ENCODE results near the gene MYOCD. TPM values are rescaled to one million over a fixed set of nuclear protein-coding genes. Genes with fewer than 3 reads are reported as not detected.

MYOCD gene
- total RNA-seq, 1 donor from 2014 or later, result 0.04 TPM

- no peak overlapping the region for H3K4me2 ChIP-seq
- no peaks in the 10 kb centered on the region for H3K79me2 ChIP-seq (ENCODE audit: low read depth)
- Mint-ChIP-seq H3K4me3 (no peak overlapping the region), H3K36me3 (no peaks in the 10 kb centered on the region), H3K9me3 (peaks cover 12% of the 10 kb centered on the region), H3K27ac (no peak overlapping the region), H3K27me3 (ENCODE audit: insufficient read depth, low read depth) (no peaks in the 10 kb centered on the region), H3K4me1 (no peaks in the 10 kb centered on the region)
- no peak overlapping the region for H3K9ac ChIP-seq
- TF ChIP-seq, protein P1, sequence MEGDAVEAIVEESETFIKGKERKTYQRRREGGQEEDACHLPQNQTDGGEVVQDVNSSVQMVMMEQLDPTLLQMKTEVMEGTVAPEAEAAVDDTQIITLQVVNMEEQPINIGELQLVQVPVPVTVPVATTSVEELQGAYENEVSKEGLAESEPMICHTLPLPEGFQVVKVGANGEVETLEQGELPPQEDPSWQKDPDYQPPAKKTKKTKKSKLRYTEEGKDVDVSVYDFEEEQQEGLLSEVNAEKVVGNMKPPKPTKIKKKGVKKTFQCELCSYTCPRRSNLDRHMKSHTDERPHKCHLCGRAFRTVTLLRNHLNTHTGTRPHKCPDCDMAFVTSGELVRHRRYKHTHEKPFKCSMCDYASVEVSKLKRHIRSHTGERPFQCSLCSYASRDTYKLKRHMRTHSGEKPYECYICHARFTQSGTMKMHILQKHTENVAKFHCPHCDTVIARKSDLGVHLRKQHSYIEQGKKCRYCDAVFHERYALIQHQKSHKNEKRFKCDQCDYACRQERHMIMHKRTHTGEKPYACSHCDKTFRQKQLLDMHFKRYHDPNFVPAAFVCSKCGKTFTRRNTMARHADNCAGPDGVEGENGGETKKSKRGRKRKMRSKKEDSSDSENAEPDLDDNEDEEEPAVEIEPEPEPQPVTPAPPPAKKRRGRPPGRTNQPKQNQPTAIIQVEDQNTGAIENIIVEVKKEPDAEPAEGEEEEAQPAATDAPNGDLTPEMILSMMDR (IDR thresholded peaks at IDR 0.05), result no peak
- TF ChIP-seq EZH2phosphoT487 (IDR thresholded peaks at IDR 0.05), result no peak
- TF ChIP-seq EZH2 (IDR thresholded peaks at IDR 0.05), result no peak
- no peaks in the 10 kb centered on the region for H3K27me3 ChIP-seq
- no peak for DNase-seq (ENCODE audit: low spot score)
- H2AFZ ChIP-seq (replicated peaks), result no peak overlapping the region
- H3K9me3 ChIP-seq (ENCODE audit: low read depth), result no peaks in the 10 kb centered on the region
- no peaks in the 10 kb centered on the region for H3F3A ChIP-seq (ENCODE audit: low read depth)
- H3K4me1 ChIP-seq, result no peaks in the 10 kb centered on the region
- H3K36me3 ChIP-seq, result no peaks in the 10 kb centered on the region
- no peaks in the 10 kb centered on the region for H4K20me1 ChIP-seq (ENCODE audit: low read depth)
- H3K27ac ChIP-seq, result no peak overlapping the region
- H3K4me3 ChIP-seq, result no peak overlapping the region
Observed at GRCh38 chr17:12814718-12815117, 149.0 kb downstream of the MYOCD start.

GRCh38 chr17:12815642-12816141, 150.0 kb downstream of the MYOCD start:
- Histone ChIP-seq H4K20me1 (ENCODE audit: low read depth) (no peaks in the 10 kb centered on the region), H3K4me3 (no peak overlapping the region), H3K9me3 (ENCODE audit: low read depth) (no peaks in the 10 kb centered on the region), H3K4me1 (no peaks in the 10 kb centered on the region), H3K79me2 (ENCODE audit: low read depth) (no peaks in the 10 kb centered on the region), H3K36me3 (no peaks in the 10 kb centered on the region), H3K27ac (no peak overlapping the region), H2AFZ (replicated peaks) (no peak overlapping the region), H3K27me3 (no peaks in the 10 kb centered on the region), H3K4me2 (no peak overlapping the region), H3K9ac (no peak overlapping the region), H3F3A (ENCODE audit: low read depth) (no peaks in the 10 kb centered on the region)
- H3K4me1 Mint-ChIP-seq, result no peaks in the 10 kb centered on the region
- H3K27me3 Mint-ChIP-seq (ENCODE audit: insufficient read depth, low read depth), result no peaks in the 10 kb centered on the region
- H3K9me3 Mint-ChIP-seq, result peaks cover 7% of the 10 kb centered on the region
- DNase-seq (ENCODE audit: low spot score), result no peak
- no peak overlapping the region for H3K4me3 Mint-ChIP-seq
- no peak for TF ChIP-seq EZH2 (IDR thresholded peaks at IDR 0.05)
- TF ChIP-seq EZH2phosphoT487 (IDR thresholded peaks at IDR 0.05), result no peak
- TF ChIP-seq, protein P1 (IDR thresholded peaks at IDR 0.05), result no peak
- no peak overlapping the region for H3K27ac Mint-ChIP-seq
- H3K36me3 Mint-ChIP-seq, result no peaks in the 10 kb centered on the region

Other genes starting within 250 kb of the MYOCD start
- 8.7 and 10.6 TPM in 2 replicates for gene ARHGAP44, start 123.6 kb downstream of the MYOCD start, total RNA-seq (ENCODE audit: low replicate concordance)

Measured in neural progenitor cell (in vitro differentiated cells).